Islet of Langerhans (tissue), 1 donor: ENCODE results near the gene SACM1L.

Experiments used
- FAIRE-seq: peaks from one replicate; lab custom pipeline; 2011; peaks lifted over from hg19 to GRCh38; lab: Jason Lieb, UNC

The SACM1L gene

DNA sequence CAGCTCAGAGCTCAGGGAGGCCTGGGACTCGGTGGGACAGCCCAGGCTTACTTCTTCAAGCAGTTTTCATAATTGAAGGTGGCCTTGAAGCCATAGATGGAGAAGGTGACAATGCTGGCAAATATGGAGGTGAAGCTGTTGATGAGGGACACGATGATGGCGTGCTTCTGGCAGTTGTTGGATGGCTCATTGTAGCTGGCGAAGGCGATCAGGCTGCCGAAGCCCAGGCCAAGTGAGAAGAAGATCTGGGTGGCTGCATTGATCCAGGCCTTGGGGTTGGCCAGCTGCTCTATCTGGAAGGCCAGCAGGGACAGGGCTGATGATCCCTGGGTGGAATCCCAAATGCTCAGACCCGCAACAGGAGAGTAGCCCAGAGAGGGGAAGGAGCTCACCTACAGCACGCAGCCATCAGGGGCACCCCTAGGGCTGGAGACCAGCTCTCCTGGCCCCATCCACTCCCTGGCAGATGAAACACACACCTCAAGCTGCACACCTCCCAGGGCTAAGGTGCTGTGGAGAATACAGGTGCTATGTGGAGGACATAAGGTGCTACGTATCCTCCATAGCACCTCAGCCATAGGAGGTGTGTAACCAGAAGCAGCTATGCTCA lies 82.1 kb downstream of the SACM1L start:
- FAIRE-seq = no peak

DNA sequence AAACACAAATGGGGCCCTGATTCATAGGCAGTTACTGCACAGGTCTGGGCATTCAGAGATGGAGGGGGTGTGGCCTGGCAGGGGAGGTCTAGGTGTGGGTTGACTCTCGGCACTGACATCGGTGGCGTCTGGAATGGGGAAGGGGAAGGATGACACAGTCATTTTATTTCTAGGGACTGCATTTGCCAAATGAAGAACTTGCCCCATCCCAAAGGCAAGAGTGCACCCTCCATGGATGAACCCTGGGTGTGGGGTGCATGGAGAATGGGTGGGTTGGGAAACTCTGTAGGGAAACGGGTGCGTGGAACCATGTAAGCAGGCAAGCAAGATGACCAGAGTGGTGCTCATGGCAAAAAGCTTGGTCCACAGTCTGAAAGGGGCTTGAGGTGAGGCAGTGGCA lies 82.6 kb downstream of the SACM1L start:
- FAIRE-seq = no peak

DNA sequence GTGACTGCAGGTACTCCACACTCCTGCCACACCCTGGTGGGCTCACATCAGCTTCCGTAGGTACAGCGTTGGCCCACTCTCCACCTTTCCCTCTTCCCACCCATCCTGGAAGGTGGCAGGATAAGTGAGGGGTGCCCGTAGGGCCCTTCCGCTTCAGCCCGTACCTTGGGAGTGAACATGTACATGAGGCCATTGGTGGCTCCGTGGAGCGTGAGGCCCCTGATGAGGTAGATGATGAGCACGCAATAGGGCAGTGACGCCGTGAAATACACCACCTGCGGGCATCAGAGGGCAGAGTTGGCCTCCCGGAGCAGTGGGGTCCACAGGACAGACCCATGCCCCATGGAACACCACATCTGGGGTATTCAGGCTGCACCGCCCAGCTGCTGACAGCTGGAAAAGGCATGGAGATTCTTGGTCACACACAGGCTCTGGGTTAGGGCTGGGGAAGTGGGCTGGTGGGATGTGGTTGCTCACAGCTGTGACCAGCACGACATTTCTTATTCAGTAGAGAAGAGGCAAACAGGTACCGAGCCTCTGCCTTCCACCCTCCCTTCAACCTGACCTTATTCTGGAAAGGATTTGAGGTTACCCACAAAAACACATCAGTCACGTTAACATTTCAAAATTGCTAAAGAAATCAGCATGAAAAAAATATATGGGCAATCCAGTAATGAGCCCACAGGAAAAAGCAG lies 83.3 kb downstream of the SACM1L start:
- no peak for FAIRE-seq

DNA sequence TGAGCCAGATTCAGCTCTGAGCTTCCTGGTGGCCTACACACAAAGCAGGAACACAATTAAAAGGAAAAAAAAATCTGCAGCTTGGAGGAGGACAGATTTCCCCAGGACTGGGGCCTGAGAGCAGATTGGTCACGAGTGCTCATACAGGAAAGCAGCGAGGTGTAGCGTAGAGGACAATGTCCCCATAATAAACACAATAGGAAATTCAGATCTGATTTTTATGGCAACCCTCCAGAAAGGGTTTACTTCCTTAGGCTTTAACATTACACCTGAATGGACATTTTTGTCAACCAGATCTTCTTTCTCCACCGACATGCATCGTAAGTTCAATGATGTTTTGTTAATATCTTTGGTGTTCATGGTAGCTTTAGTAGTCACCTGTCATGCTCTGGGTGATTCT lies 83.9 kb downstream of the SACM1L start:
- no peak for FAIRE-seq

DNA sequence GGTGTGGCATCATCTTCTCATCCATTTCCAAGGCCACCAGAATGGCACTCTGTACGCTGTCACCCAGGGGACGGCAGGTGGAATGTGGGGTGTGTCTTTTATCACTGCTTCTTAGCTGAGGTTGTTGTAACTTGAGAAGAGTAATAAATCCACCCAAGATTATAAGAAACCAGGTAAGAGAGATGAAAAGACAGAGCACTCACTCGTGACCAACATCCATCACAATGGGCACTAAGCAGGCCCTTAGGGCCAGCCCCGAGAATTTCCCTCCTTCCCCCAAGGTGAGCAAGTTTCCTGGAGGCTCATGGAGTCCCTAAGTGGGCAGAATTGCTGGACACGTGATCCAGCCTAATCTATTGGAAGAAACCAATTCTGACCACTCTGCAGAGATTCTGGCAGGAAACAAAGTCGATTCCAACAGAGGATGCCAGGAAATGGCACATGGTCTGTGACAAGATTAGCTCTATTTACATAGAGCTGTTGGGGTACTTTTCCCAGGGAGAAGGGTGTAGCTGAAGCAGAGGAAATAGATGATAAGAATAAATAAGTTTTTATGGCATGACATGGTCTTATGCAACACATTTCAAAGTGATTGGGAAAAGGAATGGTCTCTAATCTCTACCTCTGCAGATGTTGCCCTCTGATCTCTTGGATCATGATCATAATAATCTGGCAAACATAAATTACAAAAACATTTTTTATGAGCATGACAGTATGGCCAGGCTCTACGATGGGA lies 84.7 kb downstream of the SACM1L start:
- no peak for FAIRE-seq

DNA sequence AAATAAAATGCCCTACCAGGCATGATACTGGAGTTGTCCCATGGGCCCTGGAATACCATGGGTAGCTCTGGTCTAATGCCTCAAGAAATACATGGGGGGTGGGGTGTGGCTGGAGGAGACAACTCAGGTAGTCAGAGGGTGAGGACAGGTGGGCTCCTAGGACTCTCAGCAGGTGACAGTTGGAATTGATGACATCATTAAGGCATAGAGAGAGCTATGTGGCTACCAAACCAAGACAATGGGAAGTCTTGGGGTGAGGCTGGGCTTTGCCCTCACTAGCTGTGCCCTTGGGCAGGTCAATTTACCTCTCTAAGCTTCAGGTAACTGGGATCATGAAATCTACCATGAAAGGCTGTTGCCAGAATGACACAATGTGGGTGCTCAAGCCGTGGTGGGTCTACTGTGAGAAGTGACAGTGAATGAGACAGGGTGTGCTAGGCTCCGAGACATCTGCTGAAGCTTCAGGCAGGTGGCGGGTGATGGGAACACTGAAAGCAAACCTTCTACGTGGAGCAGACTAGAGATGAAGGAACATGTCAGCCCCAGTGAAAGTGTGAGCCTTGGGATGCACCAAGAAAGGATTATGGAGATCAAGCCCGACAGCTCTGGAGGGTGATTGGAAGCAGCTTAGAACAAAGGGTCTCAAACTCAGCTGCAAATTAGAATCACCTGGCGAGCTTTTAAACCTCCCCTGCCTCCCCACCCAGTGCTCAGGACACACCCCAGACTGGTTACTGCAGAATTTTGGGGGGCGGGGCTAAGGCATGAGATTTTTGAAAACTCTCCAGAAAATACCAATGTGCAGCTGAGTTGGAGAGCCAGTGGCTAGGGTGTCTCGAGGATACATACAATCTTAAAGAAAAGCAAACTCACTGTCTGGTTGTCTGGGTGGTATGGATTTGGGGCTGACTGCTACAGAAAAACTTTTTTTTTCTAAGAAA lies 85.7 kb downstream of the SACM1L start:
- no peak for FAIRE-seq

DNA sequence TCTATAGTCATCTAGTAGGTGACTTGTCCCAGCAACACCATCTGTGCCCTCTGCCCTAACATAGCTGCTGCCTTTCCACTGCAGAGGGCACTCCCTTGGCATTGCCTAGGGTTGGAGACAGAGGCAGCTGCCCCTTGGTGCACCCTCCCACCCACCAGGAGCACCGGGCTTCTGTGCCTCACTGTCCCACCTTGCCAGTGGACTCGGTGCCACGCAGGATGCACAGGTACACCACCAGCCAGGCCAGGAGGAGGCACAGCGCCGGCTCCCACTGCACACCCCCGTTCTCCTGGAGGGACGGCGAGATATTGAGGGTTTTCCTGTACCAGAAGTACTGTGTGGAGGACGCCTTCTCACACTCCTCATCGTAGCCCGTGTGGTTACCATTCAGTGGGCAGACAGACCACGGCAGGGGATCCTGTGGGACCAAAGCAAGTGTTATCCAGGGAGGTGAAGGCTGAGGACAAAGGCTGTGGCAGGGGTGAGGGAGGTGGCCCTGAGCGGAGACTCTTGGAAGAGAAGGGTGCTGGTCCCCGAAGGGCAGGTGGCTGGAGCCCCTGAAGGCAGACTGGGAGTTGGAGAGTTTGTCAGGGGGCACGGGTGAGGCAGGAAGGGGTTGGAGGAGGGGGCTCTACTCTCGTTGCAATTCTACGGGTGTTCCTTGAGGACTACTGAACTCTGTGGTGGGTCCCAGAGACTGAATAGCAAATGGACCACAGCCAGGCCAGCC lies 86.5 kb downstream of the SACM1L start:
- no peak for FAIRE-seq

DNA sequence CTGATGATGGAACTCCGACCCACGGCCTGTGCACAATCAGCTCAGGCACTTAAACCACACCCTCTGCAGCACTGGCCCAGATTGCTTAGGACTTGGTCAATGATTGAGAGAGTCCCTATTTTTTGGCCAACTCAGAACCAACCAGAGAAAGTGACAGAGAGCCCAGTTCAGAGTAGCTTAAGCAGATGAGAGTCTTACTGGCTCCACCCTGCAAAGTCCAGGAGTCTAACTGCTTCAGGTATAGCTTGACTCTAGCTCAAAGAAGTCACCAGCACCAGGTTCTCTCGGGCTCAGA lies 87.1 kb downstream of the SACM1L start:
- no peak for FAIRE-seq

DNA sequence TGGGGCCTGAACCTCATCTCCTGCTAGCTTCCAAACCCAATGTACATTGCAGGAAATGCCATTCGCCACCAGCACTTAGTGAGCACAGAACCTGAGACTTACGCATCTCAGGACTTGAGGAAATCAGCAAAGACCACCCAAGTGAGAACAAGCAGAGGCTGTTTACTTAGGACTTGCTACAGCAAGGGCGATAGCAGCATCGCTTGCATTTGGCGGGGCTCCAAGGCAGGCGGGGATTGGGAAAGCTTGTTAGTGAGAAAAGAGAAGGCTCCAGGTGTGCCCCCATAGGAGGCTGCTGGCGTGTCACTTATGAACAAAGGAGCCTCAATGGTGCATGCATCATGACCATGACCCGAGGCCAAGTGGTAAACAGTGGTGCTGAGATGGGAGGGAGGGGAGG lies 87.4 kb downstream of the SACM1L start:
- FAIRE-seq = no peak

DNA sequence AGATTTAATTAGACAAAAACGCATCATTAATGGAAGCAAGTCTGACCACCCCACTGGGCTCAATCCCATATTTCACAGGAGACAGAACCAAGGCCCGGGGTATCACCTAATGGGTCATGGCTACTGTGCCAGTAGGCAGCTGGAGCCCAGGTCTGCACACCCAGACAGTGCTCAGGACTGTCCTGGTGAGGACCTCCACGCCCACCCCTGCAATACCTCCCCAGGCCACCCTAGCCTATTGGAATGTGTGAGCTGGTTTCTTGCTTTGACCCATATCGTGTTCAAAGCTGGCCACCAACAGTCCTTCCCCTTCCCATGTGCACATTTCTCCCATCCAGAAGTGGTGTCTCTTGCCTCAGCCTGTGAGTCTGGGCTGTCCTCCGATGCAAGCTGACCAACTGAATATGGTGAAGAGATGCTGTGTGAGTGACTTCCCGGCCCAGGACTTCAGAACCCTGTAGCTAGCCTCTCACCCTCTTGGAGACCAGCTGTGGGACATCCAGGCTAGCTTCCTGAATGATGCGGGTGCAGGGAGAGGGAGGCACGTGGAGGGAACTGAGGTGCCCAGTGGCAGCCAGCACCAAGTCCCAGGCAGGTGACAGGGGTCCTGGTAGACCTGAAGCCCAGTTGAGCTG lies 88.0 kb downstream of the SACM1L start:
- FAIRE-seq = no peak

DNA sequence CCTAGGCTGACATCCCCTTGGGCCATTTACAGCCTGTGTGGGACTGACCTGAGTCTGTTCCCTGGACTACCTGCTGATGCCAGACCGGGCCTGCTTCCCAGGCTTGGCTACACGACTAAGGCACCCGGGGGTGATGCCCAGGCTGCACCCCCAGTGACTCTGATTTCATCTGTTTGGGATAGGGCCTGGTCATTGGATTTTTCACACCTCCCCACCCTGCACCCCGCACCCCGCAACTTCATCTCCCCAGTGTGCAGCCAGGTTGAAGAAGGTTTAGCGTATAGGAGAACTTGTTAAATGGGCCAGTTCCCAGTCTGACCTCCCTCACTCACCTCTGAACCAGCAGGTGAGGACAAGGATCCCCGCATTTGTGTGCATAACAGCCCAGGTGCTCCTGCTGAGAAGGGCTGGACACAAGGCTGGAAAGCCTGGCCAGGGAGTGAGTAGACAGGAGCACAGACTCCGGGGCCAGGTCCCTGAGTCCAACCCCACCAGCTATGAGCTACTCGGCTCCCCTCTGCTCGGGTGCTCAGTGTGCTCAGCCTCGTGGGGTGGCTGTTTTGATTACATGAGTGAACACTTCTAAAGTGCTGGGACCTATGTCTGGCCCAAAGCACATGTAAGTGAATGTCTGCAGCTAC lies 88.7 kb downstream of the SACM1L start:
- FAIRE-seq = no peak

DNA sequence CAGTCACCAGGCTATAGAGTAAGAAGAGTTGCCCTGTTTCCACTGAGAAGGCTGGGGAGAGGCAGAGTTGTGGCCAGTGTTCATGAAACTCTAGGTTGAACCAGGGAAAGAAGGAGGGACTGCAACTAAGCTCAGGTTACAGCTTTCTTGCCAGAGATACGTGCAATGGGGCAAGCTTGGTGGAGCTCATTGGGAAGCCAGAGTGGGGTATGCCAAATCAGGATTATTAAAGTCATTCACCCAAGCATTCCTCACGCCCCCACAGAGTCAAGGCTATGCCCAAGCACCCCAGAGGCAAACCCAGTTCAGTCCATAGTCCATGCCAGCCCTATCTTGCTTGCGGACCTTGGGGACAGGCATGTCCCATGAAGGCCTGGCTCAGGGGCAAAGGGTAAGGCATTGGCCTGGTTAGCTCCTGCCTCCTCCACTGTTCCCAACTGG lies 89.6 kb downstream of the SACM1L start:
- no peak for FAIRE-seq

DNA sequence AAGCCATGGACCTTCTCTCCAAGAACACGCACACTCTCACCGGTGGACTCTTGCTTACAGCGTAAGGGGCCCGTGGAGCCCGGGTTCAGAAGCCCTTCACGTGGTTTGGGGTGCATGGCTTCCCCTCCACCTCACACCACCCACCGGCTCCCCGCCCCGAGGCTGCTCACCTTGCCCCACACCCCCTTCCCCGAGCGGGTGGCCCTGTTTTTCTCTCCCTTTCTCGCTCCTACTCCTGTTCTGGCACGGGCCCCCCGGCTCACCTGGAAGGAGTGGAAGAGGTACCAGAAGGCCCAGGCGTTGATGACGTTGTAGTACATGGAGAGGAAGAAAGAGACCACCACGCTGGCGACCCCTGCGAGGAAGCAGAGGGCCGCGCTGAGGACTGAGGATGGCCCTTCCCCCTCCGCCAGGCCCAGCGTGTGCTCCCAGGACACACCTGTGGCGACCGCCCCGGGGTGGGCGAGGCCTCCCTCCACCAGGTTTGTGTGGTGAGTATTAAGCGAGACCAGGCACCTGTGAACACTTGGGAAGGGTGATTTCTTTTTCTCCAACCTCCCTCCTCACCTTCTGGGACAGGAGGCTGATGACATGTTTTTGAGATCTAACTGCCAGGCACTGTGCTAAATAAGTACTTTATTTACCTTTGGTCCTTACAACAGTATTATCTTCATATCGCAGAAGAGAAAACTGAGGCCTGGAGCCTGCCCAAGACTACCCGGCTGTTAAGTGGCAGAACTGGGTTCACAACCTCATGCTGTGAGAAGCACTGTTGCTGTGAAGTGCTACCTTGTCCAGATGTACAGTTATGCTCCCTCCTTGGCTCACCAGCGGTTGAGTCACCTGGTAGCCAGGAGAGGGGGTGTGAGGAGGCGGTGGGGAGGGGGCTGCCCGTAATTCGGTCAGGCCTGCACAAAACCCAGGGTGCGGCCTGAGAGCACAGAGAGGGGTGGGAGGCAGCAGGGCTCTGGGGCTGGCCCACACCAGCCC lies 90.8 kb downstream of the SACM1L start:
- FAIRE-seq = no peak

DNA sequence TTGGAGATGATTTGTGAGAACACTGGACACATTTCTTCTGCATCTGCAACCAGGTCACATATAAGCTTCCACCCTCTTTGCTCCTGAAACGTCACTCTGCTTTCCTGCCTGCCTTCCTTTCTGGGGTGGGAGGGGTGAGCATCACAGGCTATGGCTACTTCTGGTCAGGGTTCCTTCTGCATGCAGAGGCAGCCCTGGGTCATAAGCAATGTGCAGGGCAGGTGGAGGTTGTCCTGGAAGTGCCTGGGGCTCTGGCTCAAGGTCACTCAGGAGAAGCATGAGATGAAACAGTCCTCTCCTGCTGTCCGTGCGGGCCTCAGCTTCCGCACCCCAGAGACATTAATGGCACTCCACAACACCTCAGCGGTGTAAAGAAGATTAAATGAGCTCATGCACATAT lies 92.1 kb downstream of the SACM1L start:
- FAIRE-seq = no peak

DNA sequence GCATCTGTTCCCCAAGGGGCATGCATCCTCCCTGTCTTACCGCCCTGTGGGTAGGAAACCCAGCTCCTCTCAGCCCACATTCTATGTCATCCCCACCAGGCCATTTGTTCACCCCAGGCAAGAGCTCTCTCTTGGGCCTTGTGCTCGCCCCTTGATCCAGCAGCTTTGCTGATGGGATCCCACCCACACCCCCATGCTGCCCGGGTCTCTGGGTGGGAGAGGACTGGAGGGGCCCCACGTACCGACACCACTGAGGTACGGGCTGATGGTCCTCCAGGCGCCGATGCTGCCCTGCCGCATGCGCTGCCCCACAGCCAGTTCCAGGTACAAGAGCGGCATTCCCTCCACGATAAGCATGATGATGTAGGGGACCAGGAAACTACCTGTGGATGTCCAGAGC lies 92.6 kb downstream of the SACM1L start:
- no peak for FAIRE-seq

DNA sequence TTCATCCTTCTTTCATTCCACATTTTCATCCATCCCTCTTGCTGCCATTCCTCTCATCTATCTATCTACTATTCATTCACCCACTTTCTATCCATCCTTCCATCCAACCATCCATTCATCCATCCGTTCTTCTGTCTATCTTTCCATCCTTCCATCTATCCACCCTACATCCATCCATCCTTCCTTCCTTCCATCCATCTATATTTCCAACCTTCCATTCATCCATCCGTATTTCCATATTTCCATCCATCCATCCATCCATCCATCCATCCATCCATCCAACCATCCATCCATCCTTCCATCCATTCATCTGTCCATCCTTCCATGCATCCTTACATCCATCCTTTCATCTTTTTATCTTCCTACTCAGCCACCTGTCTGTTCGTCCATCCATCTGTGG lies 93.2 kb downstream of the SACM1L start:
- no peak for FAIRE-seq

DNA sequence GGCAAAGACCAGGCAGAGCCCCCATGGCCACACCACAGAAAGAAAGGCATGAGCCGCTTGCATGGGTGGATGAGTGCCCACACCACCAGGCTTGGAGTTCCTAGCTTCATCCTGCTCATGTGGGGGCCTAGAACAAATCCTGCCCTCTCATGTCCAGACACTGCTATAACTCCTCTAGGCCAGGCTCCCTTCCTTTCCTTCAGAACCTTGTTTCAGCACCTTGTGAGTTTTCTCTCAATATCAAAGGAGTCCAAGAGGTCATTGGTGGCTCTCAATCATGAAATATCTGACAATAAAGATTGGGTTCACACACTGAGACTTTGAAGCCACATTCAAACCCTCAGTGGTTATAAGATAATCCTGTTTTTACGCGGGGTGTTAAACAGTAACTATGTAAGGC lies 94.5 kb downstream of the SACM1L start:
- FAIRE-seq = no peak

DNA sequence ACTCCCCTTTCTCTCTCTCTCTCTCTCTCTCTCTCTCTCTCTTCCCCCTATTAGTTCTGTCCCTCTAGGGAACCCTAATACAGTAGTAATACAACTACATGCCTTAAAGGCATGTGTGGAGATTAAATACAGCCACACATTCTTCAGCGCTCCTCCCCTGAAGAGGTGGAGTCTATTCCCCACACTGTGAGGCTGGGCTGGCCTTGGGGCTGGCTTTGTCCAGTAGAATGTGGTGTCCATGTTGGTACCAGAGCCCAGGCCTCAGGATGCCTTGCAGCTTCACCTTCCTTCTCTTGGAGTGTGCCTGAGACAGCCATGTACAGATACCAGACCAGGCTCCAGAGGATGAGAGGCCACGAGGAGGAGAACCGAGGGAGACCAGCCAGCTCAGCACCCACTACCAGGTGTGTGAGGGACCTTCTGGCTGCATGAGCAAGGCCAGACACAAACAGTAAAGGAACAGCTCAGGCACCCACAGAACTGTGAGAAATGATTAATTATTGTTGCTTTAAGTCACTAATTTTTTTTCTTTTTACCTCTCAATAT lies 96.5 kb downstream of the SACM1L start:
- no peak for FAIRE-seq

DNA sequence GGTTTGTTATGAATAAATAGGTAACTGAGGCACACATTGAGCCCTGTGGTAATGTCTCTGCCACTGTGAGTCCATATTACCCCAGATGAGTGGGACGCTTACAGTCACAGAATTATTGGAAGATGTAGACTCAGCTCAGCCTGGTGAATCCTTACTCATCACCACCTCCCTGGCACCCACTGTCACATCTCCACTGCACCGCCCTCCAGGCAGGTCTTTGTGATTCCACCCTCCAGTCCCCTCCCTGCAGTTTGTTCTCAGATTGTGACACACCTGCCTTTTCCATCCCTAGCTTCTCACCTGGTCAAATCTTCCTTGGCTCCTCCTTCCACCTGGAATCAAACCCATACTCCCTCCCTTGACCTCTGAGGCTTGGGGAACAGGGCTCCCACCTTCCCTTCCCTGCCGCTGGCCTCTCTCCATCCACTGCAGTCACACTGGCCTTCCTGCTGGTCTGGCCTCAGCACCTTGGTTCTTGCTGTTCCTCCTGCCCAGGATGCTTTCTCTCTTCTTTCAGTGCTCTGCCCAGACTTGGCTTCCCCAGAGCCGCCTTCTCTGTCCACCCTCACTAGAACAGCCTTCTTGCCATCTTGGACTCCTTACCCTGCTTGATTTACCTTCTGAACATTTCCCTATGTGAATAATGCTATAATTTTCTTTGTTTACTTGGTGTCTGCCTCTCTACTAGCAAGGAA lies 97.8 kb downstream of the SACM1L start:
- FAIRE-seq = no peak
